Right kidney (tissue), 9 donors: ENCODE data around the gene OR11A1.

Experiments
- DNase-seq: peaks from one replicate; pipeline ENCODE4 v3.0.0-alpha.2; 2016
- long read RNA-seq, 8 donors: transcript quantifications; one replicate each; lab custom pipeline, GENCODE V29; 2026

OR11A1 gene, protein sequence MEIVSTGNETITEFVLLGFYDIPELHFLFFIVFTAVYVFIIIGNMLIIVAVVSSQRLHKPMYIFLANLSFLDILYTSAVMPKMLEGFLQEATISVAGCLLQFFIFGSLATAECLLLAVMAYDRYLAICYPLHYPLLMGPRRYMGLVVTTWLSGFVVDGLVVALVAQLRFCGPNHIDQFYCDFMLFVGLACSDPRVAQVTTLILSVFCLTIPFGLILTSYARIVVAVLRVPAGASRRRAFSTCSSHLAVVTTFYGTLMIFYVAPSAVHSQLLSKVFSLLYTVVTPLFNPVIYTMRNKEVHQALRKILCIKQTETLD
- long read RNA-seq, donor 1: 0 reads
- long read RNA-seq, donor 2, partial matches to known transcripts: 0 of 1 reads
- long read RNA-seq, donor 2, other reads (novel, unspliced or antisense): 0 of 1 reads
- long read RNA-seq, donor 3: 0 reads
- long read RNA-seq, donor 4: 0 reads
- long read RNA-seq, donor 5: 0 reads
- long read RNA-seq, donor 6: 0 reads
- long read RNA-seq, donor 7, partial matches to known transcripts: 0 of 1 reads
- long read RNA-seq, donor 7, other reads (novel, unspliced or antisense): 0 of 1 reads
- long read RNA-seq, donor 8: 0 reads

DNA sequence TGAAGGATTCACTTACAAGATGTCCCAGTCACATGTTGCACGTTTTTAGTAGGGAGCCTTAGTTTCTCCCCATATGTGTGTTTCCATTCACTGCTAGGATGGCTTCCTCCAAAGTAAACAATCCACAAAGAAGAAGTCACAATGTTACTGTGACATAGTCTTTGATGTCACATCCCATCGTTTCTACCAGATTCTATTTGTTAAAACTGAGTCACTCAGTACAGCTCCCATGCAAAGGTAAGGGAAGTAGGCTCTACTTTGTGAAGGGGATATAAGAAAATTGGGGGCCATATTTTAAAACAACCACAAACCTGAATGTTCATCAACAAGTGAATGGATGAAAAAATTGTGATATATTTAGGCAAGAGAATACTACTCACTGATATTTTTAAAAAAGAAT, at the start of gene OR11A1, which contains the start of gene OR2H1:
TSS of gene OR11A1 (minus strand) at position 101 of the 400 bp plus-strand sequence. CDS start 29,430 bp downstream, outside the sequence.
TSS of gene OR2H1 (plus strand) at position 185 of the 400 bp plus-strand sequence. CDS start 4,615 bp downstream, outside the sequence.
- no peak for DNase-seq

DNA sequence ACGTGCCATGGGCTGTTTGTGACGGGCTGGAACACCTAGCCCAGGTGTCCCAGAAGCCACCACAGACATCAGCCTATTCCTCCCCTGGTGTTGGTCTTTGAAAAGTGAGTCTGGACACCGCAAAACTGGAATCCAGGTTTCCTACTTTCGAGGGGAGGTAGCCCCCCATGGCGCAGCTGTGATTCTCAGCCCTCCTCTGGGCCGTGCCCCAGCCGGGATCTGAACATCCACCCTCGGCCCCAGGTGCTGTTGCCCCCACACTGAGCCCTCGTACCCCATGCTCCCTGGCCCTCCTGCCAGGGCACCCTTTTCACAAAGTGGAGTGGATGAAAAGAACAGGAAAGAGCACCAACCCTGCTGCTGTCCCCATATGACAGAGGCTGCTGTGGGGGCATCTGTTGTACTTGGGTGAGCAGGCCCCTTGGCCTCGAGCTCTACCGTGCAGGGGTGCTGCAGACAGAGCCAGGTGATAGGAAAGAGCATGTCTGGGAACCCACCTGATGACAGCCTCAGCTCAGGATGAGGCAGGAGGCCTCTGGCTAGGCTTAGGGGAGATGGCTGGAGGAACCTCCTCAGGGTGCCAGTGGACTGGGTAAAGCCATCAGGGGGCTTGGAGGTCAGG, 49.7 kb upstream of the OR11A1 start:
- DNase-seq: no peak

DNA sequence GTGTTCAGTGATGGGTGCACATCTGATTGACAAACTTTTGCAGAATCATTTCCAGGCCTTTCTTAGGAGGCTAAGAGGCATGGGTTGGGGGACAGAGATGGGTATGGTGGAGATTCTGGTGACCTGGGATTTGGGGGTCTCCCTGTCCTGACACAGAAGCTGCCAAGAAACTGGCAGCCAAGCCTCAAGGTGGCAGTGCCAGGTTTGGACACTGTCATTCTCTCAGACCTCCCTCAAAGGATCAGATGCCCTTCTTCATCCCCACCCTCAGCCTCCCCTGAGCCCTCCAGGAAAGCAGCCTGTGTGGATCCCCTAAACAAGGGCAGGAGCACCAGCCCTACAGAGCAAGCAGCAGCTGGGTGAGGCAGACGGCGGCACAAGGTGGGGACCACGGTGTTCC, 48.9 kb upstream of the OR11A1 start:
- DNase-seq: no peak

DNA sequence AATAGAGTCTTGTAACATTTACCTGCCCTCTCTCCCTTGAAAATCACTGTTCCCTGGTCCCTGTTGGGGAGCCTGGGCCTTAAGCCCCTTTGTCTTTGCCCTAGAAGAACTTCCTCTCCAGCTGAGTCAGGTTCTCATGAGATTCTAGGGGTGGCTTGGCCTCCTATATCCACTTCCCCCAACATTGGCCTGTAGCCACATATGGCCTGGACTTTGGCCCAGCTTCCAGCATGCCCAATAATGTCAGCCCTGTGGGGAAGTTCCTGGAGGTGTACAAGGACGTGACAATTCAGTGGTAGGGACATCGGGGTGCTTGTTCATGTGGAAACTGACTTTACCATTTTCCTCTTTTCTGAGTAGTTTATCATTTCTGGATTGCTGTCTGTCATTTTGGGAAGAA, 48.1 kb upstream of the OR11A1 start:
- no peak for DNase-seq

DNA sequence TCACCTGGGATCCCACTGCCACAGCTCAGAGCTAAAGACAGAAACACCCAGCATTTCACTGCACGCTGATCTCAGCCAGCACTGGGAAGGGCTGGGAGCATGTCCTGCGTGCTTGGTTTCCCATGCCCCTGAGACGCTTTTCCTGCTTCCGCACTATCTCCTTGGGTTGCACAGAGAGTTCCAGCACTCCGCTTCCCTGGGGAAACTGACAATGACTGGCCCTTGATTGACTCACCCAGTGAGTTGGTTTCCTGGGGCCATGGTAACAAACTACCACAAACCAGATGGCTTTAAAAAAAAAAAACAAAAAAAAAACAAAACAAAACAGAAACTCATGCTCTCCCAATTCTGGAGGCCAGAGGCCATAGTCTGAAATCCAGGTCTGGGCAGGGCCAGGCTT, 45.7 kb upstream of the OR11A1 start:
- no peak for DNase-seq

DNA sequence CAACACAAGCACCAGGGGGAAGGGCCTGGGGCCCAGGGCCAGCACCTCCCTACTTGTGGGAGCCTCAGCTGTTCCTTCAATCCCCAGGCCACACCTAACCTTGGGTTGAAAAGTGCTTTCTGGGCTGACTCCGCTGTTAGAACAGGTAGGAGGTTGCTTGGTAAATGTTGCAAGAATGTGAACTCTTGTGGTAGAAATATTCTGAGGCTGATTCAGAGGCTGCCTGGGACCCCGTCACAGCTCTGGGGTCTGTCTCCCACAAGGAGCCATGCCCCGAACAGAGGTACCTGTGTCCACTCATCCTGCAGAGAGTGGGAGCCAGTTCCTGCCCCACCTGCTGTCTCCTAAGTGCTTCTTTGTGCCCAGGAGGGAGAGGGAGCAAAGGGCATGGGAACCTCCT, 45.3 kb upstream of the OR11A1 start:
- no peak for DNase-seq

DNA sequence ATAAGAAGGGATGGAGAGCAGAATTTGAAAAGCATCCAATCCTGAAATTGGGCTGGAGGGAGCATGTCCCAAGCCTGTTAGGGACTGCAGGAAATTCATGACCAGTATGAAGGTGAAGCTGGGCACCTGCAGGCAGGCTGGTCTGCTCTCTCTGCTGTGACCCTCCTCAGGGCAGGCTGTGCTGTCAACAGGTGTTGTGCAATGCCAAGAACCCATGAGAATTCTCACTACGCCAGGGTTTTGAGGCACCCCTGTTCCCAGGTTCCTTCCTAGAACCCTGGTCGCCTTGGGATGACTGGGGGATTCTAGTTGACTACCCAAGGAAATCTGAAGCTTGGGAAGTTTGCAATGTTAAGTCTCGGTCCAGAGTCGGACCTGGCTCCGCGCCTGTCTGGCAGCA, 44.2 kb upstream of the OR11A1 start:
- no peak for DNase-seq

DNA sequence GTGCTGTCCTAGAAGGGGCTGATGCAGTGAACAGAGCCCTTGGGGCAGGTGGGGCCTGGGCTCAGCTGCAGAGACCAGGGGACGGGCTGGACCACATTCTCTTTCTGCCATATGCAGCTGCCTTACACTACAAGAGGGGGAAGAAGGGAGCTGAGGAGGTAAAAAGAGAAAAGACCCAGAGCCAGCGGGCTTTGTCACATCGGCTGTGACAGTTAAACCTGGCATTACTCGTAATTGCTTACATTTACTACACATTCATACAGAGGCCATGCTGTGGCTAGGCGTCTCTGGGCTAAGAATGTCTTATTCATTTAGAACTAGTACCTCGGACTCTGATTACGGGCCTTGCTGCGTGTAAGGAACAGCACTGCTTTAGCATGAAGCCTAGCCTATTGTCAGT, 43.7 kb upstream of the OR11A1 start:
- no peak for DNase-seq

DNA sequence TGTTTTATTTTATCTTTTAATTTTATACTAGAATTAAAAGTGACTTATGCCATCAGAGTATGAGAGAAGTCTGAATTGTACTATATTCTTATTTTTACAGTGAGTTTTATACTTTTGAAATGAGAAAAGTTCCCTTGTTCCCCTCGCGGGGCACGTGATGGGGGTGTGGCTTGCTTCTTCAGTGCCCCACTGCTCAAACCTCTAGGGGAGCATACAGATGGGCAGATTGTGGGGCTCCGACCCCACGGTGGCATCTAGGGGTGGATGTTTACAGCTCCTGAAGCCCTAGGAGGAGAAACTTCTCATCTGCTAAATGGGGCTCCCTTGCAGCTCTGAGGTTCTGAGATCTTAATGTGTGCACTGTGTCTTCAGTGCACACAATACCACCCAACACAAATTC, 42.8 kb upstream of the OR11A1 start:
- DNase-seq: no peak

DNA sequence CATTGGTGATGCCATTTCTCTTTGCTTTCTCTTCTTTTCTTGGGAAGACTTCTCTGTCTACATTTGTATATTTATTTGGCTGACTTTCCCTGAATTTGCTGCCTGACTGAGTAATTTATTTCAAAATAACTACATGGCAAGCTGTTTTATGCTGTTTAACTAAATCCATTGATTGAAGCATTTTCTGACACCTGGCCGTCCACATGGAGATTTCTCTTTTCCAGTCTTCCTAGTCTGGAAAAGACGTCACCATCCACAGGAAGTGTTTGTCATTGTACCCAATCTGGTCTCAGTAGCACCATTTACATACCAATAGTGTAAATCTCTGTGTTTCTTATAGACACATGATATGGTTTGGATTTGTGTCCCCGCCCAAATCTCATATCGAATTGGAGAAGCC, 40.1 kb upstream of the OR11A1 start:
- DNase-seq: no peak

DNA sequence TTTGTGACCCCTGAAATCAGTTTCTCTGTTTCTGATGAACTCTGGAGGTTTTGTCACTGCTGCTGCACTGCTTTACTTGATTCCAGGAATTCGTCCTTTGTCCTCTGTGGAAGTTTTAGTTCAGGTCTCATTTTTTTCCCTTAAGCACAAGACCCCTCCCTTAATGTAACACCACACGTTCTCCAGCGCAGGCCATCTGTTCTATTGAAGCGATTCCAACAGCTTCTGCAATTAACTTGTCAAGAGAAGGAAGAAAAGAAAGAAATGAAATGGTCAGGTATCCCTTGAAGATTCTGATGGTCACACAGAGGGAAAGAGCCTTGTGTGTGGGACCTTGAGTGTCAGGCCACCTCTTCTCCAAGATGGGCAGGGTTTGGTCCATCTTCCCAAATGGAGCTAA, 38.7 kb upstream of the OR11A1 start:
- DNase-seq: no peak

DNA sequence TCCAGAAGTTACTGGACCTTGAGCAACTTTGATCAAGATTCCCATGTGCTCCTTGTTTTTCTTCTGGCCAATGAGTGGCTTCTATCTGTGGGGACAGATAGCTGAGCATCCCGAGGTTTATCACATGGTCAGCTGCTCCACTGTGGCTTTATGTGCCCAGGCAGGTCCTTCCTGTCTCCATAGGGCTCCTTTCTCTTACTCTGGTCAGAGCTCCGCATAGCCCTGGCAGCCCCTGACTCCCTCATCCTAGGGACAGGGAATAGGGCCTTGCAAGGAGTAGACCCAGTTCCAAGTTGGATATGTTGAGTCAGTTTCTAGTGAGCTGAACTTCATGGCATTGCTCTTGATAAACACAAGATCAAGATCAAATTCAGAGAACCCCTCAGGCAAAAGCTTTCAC, 37.3 kb upstream of the OR11A1 start:
- no peak for DNase-seq

DNA sequence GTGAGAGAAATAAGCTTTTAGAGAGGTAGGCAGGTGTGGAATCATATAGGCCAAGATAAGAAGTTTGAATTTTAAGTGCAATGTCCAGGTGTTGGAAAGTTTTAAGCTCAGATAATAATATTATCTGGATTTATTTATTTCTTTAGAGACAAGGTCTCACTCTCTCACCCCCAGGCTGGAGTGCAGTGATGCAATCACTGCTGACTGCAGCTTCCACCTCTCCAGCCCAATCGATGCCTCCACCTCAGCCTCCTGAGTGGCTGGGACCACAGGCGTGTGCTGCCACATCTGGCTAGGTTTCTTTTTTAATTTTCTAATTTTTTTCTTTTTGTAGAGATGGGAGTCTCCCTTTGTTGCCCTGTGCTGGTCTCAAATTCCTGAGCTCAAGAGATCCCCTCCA, 36.4 kb upstream of the OR11A1 start:
- no peak for DNase-seq

DNA sequence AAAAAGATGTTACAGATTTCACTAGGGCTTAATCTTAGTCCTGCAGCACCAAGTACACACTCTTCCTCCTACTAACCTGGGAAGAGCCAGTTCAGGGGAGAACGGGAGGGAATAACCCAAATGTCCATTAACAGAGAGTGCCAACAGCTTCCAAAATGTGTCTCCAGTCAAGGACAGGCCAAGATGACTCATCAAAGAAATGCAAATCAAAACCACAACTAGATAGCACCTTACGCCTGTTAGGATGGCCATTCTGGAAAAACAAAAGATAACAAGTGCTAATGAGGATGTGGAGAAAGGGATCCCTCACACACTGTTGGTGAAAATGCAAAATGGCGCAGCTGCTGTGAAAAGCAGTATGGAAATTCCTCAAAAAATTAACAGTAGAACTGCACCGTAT, 34.7 kb upstream of the OR11A1 start:
- no peak for DNase-seq

DNA sequence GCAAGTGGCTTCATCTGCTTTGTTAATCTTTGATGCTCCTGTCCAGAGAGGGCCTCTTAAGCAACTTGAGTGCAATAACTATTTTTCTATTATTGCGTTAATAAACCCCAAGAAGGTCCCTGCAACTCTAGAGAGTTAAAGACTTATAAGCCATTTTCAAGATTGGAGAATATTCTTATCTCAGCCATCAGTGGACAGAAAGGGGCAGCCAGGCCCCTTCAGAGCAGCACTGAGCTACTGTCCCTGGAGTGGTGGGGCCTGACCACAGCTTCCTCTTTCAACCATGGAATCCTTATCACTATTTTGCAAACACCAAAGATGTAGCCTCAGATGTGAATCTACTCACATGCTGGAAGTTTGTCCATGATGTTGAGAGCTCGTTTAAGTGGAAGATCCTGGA, 33.7 kb upstream of the OR11A1 start:
- DNase-seq: no peak

DNA sequence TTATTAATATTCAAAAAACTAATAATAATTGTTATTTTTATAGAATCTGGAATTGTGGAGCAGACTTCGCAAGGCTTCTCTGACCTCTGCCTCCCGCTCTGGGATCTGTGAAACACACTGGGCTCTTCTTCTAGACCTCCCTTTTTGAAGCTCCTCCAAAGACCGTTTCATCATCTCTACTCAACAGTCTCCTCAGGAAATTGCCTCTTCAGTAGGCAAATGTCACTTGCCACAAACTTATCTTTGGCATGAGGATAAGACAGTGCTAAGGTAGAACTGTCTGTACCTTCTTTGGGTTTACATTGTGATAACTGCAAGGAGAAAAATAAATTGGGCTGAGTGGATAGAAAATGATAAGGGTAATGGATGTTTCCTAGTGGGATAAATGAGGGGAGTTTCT, 33.2 kb upstream of the OR11A1 start:
- DNase-seq: no peak

DNA sequence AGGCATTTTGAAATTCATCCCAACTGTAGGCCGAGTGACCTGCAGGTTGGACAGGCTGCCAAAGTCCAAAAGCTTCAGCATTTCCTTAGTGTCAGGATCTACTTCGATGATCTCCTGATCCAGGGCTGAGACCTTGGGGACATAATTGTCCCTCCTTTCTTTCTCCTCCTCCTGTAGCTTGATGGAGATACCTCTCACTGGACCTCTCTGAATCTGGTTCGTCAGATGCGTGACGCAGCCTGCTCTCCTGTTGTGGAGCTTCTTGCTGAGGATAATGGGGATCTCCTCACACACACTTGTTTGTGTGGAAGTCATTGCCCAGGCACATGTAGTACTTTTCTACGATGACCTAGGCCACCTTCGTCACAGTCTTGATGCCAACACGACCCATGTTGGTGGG, 32.4 kb upstream of the OR11A1 start:
- DNase-seq: no peak

DNA sequence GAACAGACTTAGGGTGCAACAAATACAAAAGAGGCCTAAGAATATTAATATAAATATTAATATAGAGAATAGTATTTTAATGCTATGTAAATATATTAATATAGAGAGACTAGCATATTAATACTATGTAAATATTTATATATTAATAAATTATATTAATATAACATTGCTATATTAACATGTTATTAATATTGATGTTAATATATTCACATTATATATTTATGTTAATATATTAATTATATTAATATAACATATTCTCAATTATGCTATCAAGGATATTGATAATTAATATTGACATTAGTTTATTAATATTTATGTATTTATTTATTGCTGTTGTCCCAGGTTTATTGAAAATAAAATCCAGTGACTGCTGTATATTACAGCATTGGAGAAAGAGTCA, 32.0 kb upstream of the OR11A1 start:
- no peak for DNase-seq

DNA sequence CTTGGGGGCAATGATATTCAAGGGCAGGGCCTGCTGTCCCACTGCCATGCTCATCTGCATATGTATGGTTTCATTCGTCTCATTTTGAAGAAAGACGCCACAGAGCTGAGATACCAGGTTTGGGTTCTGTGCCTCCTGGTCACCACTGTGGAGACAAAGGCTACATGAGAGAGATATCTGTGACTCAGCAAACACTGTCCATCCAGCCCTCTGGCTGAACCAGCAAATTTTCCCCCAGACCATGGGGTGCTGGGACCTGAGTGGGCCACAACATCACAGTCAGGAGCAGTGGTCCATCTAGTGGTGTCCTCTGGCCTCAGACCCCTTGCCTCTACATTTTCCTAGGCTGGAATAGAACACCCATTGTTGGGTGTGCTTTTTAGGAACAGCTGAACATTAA, 30.8 kb upstream of the OR11A1 start, which contains the start of gene MAS1L:
TSS of gene MAS1L (minus strand) at position 297 of the 400 bp plus-strand sequence. CDS start at position 243, 54 bp downstream.
- DNase-seq: no peak

DNA sequence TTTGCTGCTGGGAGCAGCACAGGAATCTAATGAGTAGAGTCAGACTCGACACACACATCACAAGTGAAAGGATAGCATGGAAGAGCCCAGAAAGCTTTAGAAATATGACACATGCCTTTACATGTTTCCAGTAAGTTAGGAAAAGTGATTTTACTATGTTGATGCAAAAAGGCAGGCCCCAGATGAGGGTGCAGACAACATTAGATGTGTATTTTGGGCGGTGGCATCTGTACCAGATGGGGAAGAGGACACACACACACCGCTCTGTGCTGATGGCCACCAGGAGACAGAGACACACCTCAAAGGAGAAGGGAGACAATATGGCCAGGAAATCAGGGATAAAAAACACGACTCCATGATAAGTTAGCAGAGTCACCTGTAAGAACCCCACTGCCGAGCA, 30.3 kb upstream of the OR11A1 start:
- no peak for DNase-seq

DNA sequence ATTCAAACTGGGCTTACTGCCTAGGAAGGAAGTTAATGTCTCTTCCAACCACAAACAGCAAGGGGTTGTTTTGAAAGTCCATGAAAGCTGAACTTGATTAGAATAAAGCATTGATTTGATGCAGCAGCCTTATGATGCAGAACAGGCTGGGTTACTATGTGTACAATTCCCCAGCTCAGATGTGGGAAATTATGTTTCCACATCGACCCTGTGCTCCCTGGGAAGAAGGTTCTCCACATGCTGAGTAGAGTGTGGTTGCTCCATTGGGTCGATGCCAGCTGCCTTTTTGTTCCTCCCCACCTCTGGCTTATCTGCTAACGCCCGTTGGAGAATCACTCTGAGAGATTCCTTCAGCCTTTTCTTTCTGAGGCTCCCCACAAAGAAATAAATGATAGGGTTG, 29.7 kb upstream of the OR11A1 start:
- DNase-seq: no peak

DNA sequence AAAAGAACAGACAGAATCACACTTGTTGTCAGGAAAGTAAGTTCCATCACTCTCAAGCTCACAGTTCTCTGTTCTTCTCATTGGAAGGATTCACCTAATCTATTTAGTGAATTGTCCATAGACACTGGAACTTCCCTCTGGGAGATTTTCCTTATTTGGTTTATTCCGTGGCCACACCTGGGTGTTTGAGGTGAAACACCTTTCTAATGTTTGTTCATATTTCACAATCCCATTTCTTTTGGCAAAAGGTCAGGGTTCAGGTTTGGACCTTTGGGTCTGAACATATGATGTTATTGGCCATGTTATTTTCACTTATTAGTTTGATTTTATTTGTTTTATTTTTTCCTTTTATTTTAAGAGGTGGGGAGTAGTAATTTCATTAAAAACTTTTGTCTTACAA, 26.9 kb upstream of the OR11A1 start:
- DNase-seq: no peak

DNA sequence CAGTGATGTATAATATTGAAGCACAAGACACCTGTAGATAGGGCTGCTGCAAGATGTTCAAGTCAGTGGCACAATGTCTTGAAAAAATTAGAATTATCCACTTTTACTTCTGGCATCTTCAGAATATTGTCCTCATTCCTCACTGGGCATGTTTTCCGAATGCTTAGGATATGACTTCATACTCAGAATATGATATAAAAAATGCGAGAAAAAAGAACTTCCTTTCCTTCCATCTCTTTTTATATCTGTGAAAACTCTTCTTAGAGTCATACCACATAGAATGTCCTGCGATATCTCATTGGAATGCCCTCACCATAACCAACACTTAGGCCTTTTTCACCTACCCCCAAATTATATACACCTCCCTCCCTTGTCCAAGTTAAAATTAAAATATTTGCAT, 26.3 kb upstream of the OR11A1 start:
- no peak for DNase-seq

DNA sequence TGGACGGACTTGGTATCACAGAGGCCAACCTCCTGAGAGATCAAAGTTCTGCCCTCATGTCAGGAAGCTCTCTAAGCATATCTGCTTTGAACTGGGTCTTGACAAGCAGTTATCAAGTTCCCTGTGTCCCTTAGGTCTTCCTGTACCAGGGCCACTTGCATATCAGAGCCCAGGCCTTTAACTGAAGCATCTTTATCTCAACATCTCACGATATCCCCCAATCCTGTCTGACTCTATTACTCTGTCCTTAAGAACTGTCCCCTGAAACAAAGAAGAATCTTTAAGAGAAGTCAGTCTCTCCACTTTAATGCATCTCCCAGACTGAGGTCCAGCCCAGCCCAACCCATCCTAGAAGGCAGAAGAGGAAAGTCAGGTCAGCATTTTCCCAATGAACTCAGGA, 22.7 kb upstream of the OR11A1 start:
- no peak for DNase-seq
